HG02973 (cell line): ENCODE data around the gene CNTFR.

Experiments
- ATAC-seq: cut with Tn5 transposase; IDR thresholded peaks from one replicate; pipeline ENCODE4 v1.9.1; 2021; ENCODE audit warnings: moderate library complexity; ENCODE audit not compliant: unreplicated experiment

CNTFR gene

DNA sequence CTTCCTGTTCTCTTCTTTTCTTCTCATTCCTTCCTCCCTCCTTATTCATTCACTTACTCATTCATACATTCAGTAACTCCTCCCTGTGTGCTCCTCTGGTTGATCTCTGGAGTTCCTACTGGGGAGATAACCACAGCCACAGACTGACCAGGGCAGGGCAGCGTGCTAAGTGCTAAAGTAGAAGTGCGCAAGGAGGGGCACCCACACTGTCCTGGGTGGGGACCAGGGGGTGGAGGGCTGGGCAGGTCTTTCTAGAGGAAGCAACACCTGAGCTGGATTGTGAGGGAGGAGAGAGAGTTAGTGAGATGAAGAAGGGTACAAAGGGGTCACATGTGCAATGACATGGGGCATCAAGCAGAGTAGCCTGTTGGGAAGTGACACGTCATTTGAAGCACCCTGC is 80.6 kb downstream of the CNTFR start:
- ATAC-seq, result no peak

- no peak for ATAC-seq
Measured at GRCh38 chr9:34508463-34508862, 81.1 kb downstream of the CNTFR start.

DNA sequence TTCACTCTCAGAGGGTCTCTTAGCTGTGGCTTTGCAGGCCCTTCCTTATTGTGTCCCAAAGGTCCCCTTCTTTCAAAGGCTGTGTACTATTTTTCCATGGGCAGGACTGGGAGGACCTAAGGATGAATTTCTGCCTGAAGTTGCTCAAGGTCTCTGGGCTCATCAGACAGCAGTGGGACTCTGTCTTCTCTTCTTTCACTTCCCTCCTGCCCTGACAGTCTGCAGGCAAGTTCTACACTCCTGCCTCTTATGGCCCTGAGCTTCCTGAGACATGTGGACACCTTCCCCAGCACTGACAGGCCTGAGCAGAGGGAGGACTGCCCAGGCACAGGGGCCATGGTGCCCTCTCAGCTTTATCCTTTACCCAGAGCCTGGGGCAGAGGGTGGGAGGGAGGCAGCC is 81.6 kb downstream of the CNTFR start:
- ATAC-seq, result no peak

DNA sequence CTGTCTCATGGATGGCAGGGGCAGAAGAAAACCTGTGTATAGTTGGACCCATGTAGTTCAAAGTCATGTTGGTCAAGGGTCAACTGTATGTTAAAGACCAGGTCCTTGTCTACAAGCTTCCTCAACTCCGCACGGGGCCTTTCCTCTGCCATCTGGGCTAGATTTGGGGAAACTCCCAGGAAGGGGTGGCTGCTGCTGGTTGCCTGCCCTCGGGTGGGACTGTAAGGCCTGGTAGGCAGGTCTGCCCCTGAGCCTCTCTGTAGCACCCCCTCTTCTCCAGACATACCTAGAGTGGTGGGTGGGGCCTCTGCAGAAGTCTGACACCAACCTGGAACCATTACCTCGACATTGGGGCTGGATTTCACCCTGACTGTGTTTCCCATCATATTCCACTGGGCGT is 82.0 kb downstream of the CNTFR start:
- no peak for ATAC-seq

GRCh38 chr9:34506623-34507022 is 82.9 kb downstream of the CNTFR start:
- no peak for ATAC-seq

- no peak for ATAC-seq
Measured at GRCh38 chr9:34505370-34506120, 84.0 kb downstream of the CNTFR start.

DNA sequence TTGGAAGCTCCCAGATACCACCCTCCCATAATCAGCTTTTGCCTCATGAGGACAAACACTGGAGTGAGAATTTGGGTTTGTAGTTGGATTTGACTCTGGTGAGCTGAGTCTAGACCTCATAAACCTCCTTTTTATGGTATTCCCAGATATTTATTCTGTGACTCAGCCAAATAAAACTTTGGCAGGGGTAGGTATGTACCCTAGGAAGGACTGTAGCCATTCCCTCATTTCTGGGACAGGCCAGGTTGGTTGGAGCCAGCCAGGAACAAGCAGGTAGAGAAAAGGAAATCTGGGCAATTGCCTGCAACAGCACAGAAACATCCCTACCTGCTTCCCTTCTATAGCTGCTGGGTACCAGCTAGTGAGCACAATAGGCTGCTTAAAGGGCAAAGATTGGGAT is 86.1 kb downstream of the CNTFR start:
- no peak for ATAC-seq

DNA sequence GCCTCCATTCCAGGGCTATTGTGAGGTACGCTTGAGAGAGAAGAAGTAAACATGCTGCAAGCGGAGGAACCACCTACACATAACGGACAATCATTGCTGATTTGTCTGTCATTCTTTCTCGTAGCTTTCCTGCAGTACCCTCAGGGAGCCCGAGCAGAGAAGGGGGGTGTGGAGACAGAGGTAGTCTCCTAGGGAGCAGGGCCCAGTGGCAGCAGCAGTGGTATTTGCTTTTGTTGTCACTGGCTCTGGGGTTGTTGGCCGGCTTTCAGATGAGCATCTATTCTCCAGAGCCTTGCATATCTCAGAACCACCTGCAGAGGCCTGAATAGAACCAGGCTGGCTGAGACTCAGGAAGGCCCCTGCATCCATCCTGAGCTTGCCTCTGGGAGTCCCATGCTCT is 86.6 kb downstream of the CNTFR start:
- ATAC-seq, result no peak

GRCh38 chr9:34502471-34502870 is 87.1 kb downstream of the CNTFR start:
- ATAC-seq, result no peak

DNA sequence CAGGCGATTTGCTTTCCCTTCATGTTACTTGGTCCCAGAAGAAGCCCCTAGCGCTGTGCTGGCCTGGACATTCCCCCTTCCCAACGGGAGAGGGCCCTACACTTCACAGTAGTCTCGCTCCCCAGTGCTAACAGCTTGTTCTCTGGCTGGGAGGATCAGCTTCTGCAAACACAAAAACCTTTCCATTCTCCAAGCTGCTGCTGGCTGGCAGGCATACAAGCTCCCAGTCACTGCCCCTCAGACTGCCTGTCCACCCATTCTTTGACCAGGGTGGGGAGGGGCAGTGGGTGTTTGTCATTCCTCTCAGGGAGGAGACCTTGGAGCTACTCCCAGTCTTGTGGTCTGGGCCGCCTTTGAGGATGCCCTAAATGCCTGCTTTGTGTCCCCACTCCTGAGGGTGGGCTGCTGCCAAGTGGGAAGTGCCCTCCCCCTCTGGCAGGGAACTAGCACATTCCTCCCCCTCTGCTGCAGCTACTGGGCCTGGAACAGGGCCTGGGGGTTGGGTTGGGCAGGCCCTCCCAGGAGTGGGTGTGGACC is 87.6 kb downstream of the CNTFR start:
- ATAC-seq, result no peak
